Bronchial epithelial cell (primary cell): ENCODE data around the gene SLC9B2. TPM values are rescaled to one million over a fixed set of nuclear protein-coding genes. Genes with fewer than 3 reads are reported as not detected.

Source experiments
- DNase-seq: peaks from one replicate; pipeline ENCODE4 v3.0.0-alpha.2; 2010; ENCODE audit warnings: low read depth
- FAIRE-seq: peaks from 2 replicates; lab custom pipeline; 2011; peaks lifted over from hg19 to GRCh38; lab: Jason Lieb, UNC
- H3K27me3 ChIP-seq: 2 replicates; pipeline ENCODE4 v1.5.1; 2011; ENCODE audit warnings: low read length; ENCODE audit not compliant: control insufficient read depth, insufficient read depth
- H3K36me3 ChIP-seq: 2 replicates; pipeline ENCODE4 v1.5.1; 2011; ENCODE audit warnings: low read length; ENCODE audit not compliant: control insufficient read depth, insufficient read depth
- H3K4me3 ChIP-seq: 2 replicates; pipeline ENCODE4 v1.5.1; 2011; ENCODE audit warnings: mild to moderate bottlenecking, low read depth, low read length, control low read depth
- CTCF ChIP-seq: IDR thresholded peaks from 2 replicates; pipeline ENCODE4 v1.5.1; 2011; ENCODE audit warnings: mild to moderate bottlenecking, moderate library complexity, low read length, control low read depth, inconsistent platforms; ENCODE audit not compliant: insufficient read depth, severe bottlenecking
- total RNA-seq: library from RNA; depleted of rRNA; stranded (reverse); fragments of >200 nt; gene quantifications from 2 replicates; pipeline ENCODE4 v1.2.1, GENCODE V29; 2014

Gene SLC9B2
- total RNA-seq, 1 donor from 2014 or later = 16.3 TPM

- FAIRE-seq = no peak
- no peak for DNase-seq
- H3K27me3 ChIP-seq = no peaks in the 10 kb centered on the region
- no peak overlapping the region for H3K4me3 ChIP-seq
- H3K36me3 ChIP-seq = no peaks in the 10 kb centered on the region
- no peak for TF ChIP-seq CTCF
These were observed 23.8 kb downstream of the SLC9B2 start for GRCh38 chr4:103052779-103053178.

DNA sequence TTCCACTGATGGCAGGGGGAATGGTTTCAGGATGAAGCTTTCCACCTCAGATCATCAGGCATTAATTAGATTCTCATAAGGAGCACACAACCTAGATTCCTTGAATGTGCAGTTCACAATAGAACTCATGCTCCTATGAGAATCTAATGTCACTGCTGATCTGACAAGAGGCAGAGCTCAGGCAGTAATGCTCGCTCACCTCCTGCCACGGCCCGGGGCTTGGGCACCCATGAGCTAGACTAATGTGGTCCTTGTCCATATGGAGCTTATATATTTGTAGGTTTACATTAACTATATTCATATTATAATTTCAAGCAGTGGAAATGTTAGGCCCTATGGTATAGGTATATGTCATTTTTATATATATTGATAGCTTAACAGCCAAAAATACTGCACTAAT lies 24.4 kb downstream of the SLC9B2 start:
- DNase-seq (no peak), FAIRE-seq (no peak)
- Histone ChIP-seq H3K27me3 (no peaks in the 10 kb centered on the region), H3K4me3 (no peak overlapping the region), H3K36me3 (no peaks in the 10 kb centered on the region)
- TF ChIP-seq CTCF = no peak

DNA sequence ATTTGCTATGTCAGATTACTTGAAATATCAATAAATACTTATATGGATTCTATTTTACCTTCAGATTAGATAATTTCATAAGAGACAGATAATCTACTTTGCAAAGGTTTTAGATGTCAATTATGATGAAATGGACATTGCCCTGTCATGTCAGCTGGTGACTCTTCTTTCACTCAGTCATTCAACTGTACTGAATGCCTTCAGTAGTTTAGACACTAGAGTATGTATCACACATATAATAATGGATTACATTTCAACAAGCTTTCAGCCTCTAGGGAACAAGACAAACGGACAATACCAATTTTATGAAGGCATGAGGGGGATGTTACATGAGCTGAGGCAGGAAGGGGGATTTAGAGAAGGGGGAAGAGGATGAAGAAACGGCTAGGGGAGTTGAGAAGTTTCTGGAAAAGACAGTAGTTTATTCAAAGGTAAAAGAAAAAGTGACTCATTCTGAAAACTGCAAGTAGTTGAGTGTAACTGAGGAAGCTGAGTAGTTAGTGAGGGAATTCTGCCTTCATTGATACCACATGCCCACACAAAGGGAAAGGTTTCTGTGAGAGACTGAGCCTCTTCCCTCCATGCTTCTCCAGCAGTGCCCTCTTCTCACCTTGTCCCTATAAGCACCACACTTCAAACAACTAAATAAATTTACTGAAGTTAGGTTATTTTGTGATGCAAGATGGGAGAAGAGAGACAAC lies 25.7 kb downstream of the SLC9B2 start:
- FAIRE-seq = no peak
- DNase-seq = peak; percentile 54
- Histone ChIP-seq H3K27me3 (no peaks in the 10 kb centered on the region), H3K36me3 (no peaks in the 10 kb centered on the region), H3K4me3 (no peak overlapping the region)
- no peak for TF ChIP-seq CTCF

DNA sequence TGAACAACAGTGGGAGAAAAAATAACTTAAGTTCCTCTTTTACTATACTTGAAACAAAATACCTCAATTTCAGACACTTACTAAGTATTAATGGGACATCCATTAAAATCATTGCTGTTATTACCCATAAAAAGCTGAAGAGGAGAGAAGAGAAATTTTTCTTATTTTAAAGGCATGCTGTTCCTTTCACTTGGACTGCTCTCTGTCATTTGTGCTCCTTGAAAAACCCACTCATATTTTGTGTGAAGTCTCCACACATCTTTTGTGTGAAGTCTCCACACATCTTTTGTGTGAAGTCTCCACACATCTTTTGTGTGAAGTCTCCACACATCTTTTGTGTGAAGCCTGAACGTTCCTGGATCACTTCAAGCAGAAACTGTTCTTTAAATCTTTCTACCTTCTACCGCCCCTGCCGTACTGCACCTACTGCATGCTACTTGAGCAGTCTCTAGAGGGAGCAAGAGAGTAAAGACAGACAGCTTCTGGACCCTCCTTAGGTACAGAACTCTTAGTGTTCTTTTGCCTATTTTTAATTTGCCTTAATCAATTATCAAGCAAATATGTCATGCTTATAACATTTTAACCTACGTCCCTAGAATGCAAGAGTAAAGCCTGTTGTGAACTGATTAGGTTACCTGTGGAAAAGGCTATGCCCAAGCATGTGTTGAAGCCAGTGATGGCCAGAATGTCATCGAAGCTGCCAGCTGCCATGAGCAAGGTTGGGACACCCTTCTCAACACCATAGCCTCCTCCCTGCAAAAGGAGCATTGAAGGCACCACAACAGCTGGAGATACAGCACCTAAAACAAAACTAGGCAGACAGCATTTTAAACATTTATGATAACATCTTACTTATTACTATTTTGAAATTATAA lies 29.9 kb downstream of the SLC9B2 start:
- no peak for FAIRE-seq
- H3K4me3 ChIP-seq = no peak overlapping the region

GRCh38 chr4:103044183-103044582 lies 32.4 kb downstream of the SLC9B2 start:
- Histone ChIP-seq H3K4me3 (no peak overlapping the region), H3K27me3 (no peaks in the 10 kb centered on the region), H3K36me3 (no peaks in the 10 kb centered on the region)
- DNase-seq (no peak), FAIRE-seq (no peak)
- no peak for TF ChIP-seq CTCF

More for the DNA sequence above, 29.9 kb downstream of the SLC9B2 start:
- H3K27me3 ChIP-seq = no peaks in the 10 kb centered on the region
- TF ChIP-seq CTCF = peak; percentile 72
- DNase-seq = peak; percentile 51
- H3K36me3 ChIP-seq = no peaks in the 10 kb centered on the region
